ENCODE results near the gene TMEM184A. TPM values are rescaled to one million over a fixed set of nuclear protein-coding genes. Genes with fewer than 3 reads are reported as not detected.

The TMEM184A gene
- total RNA-seq, 6 experiments from 2014 or later, result 15.1 to 32.8 (median 26.7) TPM

DNA sequence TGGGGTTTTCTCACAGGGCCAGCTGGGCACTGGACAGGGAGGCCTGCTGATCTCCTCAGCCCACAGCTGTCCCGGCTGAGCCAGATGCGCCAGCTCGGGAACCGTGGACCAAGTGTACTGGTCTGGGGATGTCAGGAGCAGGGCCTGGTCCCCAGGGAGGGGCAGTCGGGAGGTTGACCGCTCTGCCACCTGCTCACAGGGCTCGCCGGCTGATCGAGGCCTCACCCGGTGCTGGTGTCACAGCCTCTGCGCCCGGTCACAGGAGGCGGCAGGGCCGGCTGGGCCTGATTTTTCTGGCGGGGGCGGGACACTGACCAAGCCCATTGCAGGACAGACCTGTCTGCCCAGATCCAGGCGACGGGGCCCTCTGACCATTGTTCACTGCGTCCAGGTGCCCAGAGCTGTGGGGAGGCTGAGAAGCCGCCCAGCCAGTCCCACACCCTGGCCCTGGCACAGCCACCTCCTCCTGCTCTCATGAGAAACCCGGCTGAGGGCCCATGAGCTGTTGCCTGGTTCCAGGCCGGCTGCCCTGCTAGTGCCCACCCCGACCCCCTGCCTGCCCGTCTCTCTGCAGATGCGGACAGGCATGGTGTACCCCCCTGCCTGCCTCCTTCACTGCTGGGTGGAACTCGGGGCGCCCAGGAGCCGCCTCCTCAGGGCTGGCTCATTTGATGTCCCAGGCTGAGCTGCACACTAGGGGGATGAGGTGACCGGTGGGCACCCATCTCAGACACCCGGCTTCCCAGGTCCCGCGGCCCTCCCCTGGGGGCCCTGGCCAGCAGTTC, 3.0 kb upstream of the TMEM184A start:
- no peaks in the 10 kb centered on the region for H3K9me3 ChIP-seq
- no CpG with 5 or more reads among the region's 32 CpGs for WGBS (ENCODE audit: insufficient coverage, low coverage, low lambda C conversion rate, missing lambda C conversion rate)
- TF ChIP-seq CTCF (IDR thresholded peaks at IDR 0.05), result no peak
- TF ChIP-seq POLR2A (IDR thresholded peaks at IDR 0.05), result no peak
- H3K27me3 ChIP-seq, result no peaks in the 10 kb centered on the region
- no peaks in the 10 kb centered on the region for H3K36me3 ChIP-seq
- intact Hi-C loops (cut with DNase I), result no loop called here
- H3K4me1 ChIP-seq, result peaks cover 0 to 9% (median 0%) of the 10 kb centered on the region in 4 donors
- no peak overlapping the region for H3K4me3 ChIP-seq
- DNase-seq (peak in 2 of 3 donors; percentile 44 to 57), ATAC-seq (no peak)
- H3K27ac ChIP-seq, result no peak overlapping the region

DNA sequence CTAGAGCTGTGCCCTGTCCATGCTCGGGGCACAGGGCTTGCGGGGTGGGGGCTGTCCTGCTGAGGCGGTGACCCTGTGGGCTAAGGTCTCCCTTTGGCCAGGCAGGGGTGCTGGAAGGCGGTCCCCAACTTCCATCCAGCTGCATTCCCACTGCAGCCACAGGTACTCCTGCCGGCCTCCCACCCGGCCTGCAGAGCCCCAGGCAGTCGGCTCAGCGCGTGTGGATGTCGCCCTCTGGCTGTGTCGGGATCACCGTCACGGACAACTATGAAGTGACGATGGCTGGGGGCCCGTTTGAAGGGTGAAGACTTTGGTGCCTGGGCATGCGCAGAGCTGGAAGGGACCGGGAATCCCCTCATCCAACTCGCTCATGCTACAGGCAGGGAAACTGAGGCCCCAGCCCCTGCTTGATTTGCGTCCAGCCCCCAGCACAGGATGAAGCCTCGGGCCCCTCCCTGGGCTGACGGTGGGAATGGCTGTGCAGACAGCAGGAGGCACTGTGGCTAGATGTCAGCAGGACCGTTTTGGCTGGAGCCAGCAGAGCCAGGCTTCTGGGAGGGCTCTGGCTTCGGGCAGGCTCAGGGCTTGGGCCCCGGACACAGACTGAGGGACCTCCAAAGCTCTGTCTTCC, 2.3 kb upstream of the TMEM184A start:
- Histone ChIP-seq H3K4me1 (peaks cover 0 to 9% (median 0%) of the 10 kb centered on the region in 4 donors), H3K27ac (no peak overlapping the region), H3K27me3 (no peaks in the 10 kb centered on the region), H3K4me3 (no peak overlapping the region), H3K9me3 (no peaks in the 10 kb centered on the region), H3K36me3 (no peaks in the 10 kb centered on the region)
- intact Hi-C loops (cut with DNase I), result no loop called here
- DNase-seq (peak in 2 of 3 donors; percentile 21 to 42), ATAC-seq (no peak)
- TF ChIP-seq POLR2A (IDR thresholded peaks at IDR 0.05), result no peak
- peak in 2 of 4 donors; percentile 8 to 22 for TF ChIP-seq CTCF (IDR thresholded peaks at IDR 0.05)
- no CpG with 5 or more reads among the region's 24 CpGs for WGBS (ENCODE audit: insufficient coverage, low coverage, low lambda C conversion rate, missing lambda C conversion rate)

GRCh38 chr7:1557771-1558170, 1.8 kb upstream of the TMEM184A start:
- no CpG with 5 or more reads among the region's 10 CpGs for WGBS (ENCODE audit: insufficient coverage, low coverage, low lambda C conversion rate, missing lambda C conversion rate)
- no peak overlapping the region for H3K27ac ChIP-seq
- no peak overlapping the region for H3K4me3 ChIP-seq
- peaks cover 0 to 9% (median 0%) of the 10 kb centered on the region in 4 donors for H3K4me1 ChIP-seq
- intact Hi-C loops (cut with DNase I), result no loop called here
- no peaks in the 10 kb centered on the region for H3K9me3 ChIP-seq
- ATAC-seq, result no peak
- H3K36me3 ChIP-seq, result no peaks in the 10 kb centered on the region
- H3K27me3 ChIP-seq, result no peaks in the 10 kb centered on the region
- peak; percentile 22 to 52 (median 47) for DNase-seq
- TF ChIP-seq POLR2A (IDR thresholded peaks at IDR 0.05) (no peak), CTCF (IDR thresholded peaks at IDR 0.05) (no peak)

DNA sequence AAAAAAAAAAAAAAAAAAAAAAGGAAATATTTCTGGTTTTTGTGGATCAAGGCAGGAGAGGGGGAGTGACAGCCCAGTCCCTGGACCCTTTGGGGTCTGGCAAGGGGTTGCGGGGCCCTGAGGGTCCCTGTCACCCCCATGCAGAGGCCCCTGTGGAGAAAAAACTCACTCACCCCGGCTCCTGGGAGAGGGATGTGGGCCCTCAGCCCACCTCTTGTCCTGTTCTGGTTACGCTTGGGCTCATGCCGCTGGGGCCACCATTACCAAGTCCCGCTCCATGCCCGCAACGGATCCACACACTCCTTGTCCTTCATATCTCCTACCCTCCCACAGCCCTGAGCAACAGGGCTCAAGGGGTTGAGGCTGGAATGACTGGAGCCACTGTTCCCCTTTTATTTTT, 1.0 kb upstream of the TMEM184A start:
- ATAC-seq, result no peak
- TF ChIP-seq CTCF (IDR thresholded peaks at IDR 0.05) (no peak), POLR2A (IDR thresholded peaks at IDR 0.05) (no peak)
- H3K27ac ChIP-seq, result no peak overlapping the region
- DNase-seq, result peak in 1 of 3 donors; percentile 40
- intact Hi-C loops (cut with DNase I), result no loop called here
- peaks cover 0 to 9% (median 0%) of the 10 kb centered on the region in 4 donors for H3K4me1 ChIP-seq
- no CpG with 5 or more reads among the region's 7 CpGs for WGBS (ENCODE audit: insufficient coverage, low coverage, low lambda C conversion rate, missing lambda C conversion rate)
- no peaks in the 10 kb centered on the region for H3K27me3 ChIP-seq
- H3K36me3 ChIP-seq, result no peaks in the 10 kb centered on the region
- no peak overlapping the region for H3K4me3 ChIP-seq
- no peaks in the 10 kb centered on the region for H3K9me3 ChIP-seq
